ENCODE measurements around the gene IKBIP.

DNA sequence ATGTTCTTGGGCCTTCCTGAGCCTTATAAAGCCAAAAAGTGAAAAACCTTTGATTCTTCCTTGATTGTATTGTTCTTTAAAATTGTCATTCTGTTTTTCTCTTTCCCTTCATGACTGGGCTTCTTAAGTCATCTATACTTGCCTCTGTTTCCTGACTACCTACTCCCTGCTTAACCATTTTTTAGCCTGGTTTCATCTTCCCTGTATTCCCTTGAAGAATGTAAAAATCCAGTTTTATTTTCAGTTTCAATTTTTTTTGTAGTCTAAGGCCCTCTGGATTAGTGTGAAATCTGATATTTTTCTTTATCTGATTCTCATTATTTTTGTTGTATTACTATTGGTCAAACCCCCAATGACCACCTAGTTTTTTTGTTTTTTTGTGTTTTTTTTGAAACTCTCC is 46.8 kb upstream of the IKBIP start:
- TF ChIP-seq, protein P1, sequence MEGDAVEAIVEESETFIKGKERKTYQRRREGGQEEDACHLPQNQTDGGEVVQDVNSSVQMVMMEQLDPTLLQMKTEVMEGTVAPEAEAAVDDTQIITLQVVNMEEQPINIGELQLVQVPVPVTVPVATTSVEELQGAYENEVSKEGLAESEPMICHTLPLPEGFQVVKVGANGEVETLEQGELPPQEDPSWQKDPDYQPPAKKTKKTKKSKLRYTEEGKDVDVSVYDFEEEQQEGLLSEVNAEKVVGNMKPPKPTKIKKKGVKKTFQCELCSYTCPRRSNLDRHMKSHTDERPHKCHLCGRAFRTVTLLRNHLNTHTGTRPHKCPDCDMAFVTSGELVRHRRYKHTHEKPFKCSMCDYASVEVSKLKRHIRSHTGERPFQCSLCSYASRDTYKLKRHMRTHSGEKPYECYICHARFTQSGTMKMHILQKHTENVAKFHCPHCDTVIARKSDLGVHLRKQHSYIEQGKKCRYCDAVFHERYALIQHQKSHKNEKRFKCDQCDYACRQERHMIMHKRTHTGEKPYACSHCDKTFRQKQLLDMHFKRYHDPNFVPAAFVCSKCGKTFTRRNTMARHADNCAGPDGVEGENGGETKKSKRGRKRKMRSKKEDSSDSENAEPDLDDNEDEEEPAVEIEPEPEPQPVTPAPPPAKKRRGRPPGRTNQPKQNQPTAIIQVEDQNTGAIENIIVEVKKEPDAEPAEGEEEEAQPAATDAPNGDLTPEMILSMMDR (tag by site-specific recombination; IDR thresholded peaks at IDR 0.05): no peak
- TF ChIP-seq OVOL3 (tag by site-specific recombination; IDR thresholded peaks at IDR 0.05) (no peak), ZNF146 (tag by site-specific recombination; IDR thresholded peaks at IDR 0.05) (no peak), ZNF510 (tag by site-specific recombination; IDR thresholded peaks at IDR 0.05; ENCODE audit: insufficient replicate concordance) (no peak), YY1 (tag by site-specific recombination; IDR thresholded peaks at IDR 0.05) (no peak), ZNF335 (tag by site-specific recombination; conservative IDR thresholded peaks at IDR 0.05) (no peak)
- TF ChIP-seq, protein P2, sequence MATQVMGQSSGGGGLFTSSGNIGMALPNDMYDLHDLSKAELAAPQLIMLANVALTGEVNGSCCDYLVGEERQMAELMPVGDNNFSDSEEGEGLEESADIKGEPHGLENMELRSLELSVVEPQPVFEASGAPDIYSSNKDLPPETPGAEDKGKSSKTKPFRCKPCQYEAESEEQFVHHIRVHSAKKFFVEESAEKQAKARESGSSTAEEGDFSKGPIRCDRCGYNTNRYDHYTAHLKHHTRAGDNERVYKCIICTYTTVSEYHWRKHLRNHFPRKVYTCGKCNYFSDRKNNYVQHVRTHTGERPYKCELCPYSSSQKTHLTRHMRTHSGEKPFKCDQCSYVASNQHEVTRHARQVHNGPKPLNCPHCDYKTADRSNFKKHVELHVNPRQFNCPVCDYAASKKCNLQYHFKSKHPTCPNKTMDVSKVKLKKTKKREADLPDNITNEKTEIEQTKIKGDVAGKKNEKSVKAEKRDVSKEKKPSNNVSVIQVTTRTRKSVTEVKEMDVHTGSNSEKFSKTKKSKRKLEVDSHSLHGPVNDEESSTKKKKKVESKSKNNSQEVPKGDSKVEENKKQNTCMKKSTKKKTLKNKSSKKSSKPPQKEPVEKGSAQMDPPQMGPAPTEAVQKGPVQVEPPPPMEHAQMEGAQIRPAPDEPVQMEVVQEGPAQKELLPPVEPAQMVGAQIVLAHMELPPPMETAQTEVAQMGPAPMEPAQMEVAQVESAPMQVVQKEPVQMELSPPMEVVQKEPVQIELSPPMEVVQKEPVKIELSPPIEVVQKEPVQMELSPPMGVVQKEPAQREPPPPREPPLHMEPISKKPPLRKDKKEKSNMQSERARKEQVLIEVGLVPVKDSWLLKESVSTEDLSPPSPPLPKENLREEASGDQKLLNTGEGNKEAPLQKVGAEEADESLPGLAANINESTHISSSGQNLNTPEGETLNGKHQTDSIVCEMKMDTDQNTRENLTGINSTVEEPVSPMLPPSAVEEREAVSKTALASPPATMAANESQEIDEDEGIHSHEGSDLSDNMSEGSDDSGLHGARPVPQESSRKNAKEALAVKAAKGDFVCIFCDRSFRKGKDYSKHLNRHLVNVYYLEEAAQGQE (tag by site-specific recombination; IDR thresholded peaks at IDR 0.05): no peak
- TF ChIP-seq, protein P3, sequence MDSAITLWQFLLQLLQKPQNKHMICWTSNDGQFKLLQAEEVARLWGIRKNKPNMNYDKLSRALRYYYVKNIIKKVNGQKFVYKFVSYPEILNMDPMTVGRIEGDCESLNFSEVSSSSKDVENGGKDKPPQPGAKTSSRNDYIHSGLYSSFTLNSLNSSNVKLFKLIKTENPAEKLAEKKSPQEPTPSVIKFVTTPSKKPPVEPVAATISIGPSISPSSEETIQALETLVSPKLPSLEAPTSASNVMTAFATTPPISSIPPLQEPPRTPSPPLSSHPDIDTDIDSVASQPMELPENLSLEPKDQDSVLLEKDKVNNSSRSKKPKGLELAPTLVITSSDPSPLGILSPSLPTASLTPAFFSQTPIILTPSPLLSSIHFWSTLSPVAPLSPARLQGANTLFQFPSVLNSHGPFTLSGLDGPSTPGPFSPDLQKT (IDR thresholded peaks at IDR 0.05; ENCODE audit: borderline replicate concordance, low read depth, low read length): no peak
